Neuronal stem cell (in vitro differentiated cells): ENCODE data around the gene ARHGAP24.
A peak's percentile ranks its signal among the peaks of the same experiment; 100 is the strongest.

Experiments
- DNase-seq: peaks from one replicate; pipeline ENCODE4 v3.0.0-alpha.2; 2013; ENCODE audit warnings: low spot score
- H2AFZ ChIP-seq: one replicate; pipeline ENCODE4 v1.6.1; 2013; ENCODE audit warnings: mild to moderate bottlenecking, low read length, inconsistent platforms
- H2AK5ac ChIP-seq: 2 replicates; pipeline ENCODE4 v1.6.1; 2013; ENCODE audit warnings: low read depth, mild to moderate bottlenecking, inconsistent platforms, low read length, moderate library complexity, mixed read lengths
- H2BK120ac ChIP-seq: 2 replicates; pipeline ENCODE4 v1.6.1; 2013; ENCODE audit warnings: low read depth, mild to moderate bottlenecking, inconsistent platforms, low read length, moderate library complexity, mixed read lengths
- H2BK12ac ChIP-seq: one replicate; pipeline ENCODE4 v1.6.1; 2013; ENCODE audit warnings: low read length, inconsistent platforms
- H2BK15ac ChIP-seq: 2 replicates; pipeline ENCODE4 v1.6.1; 2013; ENCODE audit warnings: mild to moderate bottlenecking, low read length, inconsistent platforms, mixed read lengths
- H2BK5ac ChIP-seq: one replicate; pipeline ENCODE4 v1.6.1; 2013; ENCODE audit warnings: inconsistent platforms, mild to moderate bottlenecking, low read length, moderate library complexity
- H3K14ac ChIP-seq: one replicate; pipeline ENCODE4 v1.6.1; 2013; ENCODE audit warnings: low read length, inconsistent platforms
- H3K18ac ChIP-seq: 2 replicates; pipeline ENCODE4 v1.6.1; 2013; ENCODE audit warnings: low read length, inconsistent platforms
- H3K23ac ChIP-seq: 2 replicates; pipeline ENCODE4 v1.6.1; 2013; ENCODE audit warnings: low read depth, mild to moderate bottlenecking, mixed read lengths, low read length, inconsistent platforms; ENCODE audit not compliant: poor library complexity
- H3K27ac ChIP-seq: replicated peaks from 3 replicates; pipeline ENCODE4 v1.5.1; 2013; ENCODE audit warnings: low read length, inconsistent platforms
- H3K27me3 ChIP-seq, 3 experiments: 2 replicates each; pipeline ENCODE4 v1.6.1; 2013; ENCODE audit warnings: low read length in 3 of 3, mild to moderate bottlenecking in 2 of 3, inconsistent platforms in 1 of 3, low read depth in 1 of 3, mixed read lengths in 1 of 3, moderate library complexity in 1 of 3; ENCODE audit not compliant: control insufficient read depth in 3 of 3, insufficient read depth in 3 of 3
- H3K36me3 ChIP-seq, 2 donors: replicated peaks in 1 of 2; 2 replicates each; pipeline ENCODE4 v1.6.1; 2013; ENCODE audit warnings: low read length in 2 of 2; ENCODE audit not compliant: control insufficient read depth in 2 of 2, insufficient read depth in 2 of 2
- H3K4ac ChIP-seq: 2 replicates; pipeline ENCODE4 v1.6.1; 2013; ENCODE audit warnings: inconsistent platforms, mild to moderate bottlenecking, low read length, moderate library complexity
- H3K4me1 ChIP-seq, 2 donors: 1 replicate in 1 of 2; 2 replicates in 1 of 2; pipeline ENCODE4 v1.6.1; 2013; ENCODE audit warnings: low read length in 2 of 2, low read depth in 1 of 2; ENCODE audit not compliant: control insufficient read depth in 2 of 2, insufficient read depth in 1 of 2
- H3K4me2 ChIP-seq: one replicate; pipeline ENCODE4 v1.6.1; 2013; ENCODE audit warnings: mild to moderate bottlenecking, low read length, inconsistent platforms; ENCODE audit not compliant: insufficient read depth, poor library complexity, severe bottlenecking
- H3K4me3 ChIP-seq, 2 donors: 2 replicates each; pipeline ENCODE4 v1.5.1; 2013; ENCODE audit warnings: low read length in 2 of 2, mild to moderate bottlenecking in 2 of 2, inconsistent platforms in 1 of 2, moderate library complexity in 1 of 2
- H3K79me1 ChIP-seq: one replicate; pipeline ENCODE4 v1.6.1; 2013; ENCODE audit warnings: low read depth, mild to moderate bottlenecking, inconsistent platforms, low read length, moderate library complexity
- H3K9ac ChIP-seq: one replicate; pipeline ENCODE4 v1.6.1; 2013; ENCODE audit warnings: mild to moderate bottlenecking, low read depth, low read length, inconsistent platforms; ENCODE audit not compliant: poor library complexity
- H3K9me3 ChIP-seq, 2 donors: replicated peaks in 1 of 2; 2 replicates each; pipeline versions ENCODE3 to v1.6.1; 2013; ENCODE audit warnings: low read length in 2 of 2, mild to moderate bottlenecking in 2 of 2, inconsistent platforms in 1 of 2, low read depth in 1 of 2, mixed read lengths in 1 of 2, moderate library complexity in 1 of 2; ENCODE audit not compliant: control insufficient read depth in 2 of 2, insufficient read depth in 1 of 2
- H4K8ac ChIP-seq: one replicate; pipeline ENCODE4 v1.6.1; 2013; ENCODE audit warnings: low read depth, mild to moderate bottlenecking, inconsistent platforms, low read length, moderate library complexity
- H4K91ac ChIP-seq: one replicate; pipeline ENCODE4 v1.6.1; 2013; ENCODE audit warnings: low read length, low read depth, mild to moderate bottlenecking, inconsistent platforms; ENCODE audit not compliant: poor library complexity
- WGBS, 2 donors: extraction: QIAGEN DNeasy Blood & Tissue Kit; methylation state at CpG; one replicate each; pipeline ENCODE4 v1.1.7; 2013; ENCODE audit warnings: missing lambda C conversion rate in 2 of 2, mixed read lengths in 1 of 2; ENCODE audit not compliant: insufficient read length in 2 of 2, insufficient replicate concordance in 1 of 2; ENCODE audit errors: extremely low coverage in 2 of 2; 5-methylcytosine and 5-hydroxymethylcytosine counted together

Gene ARHGAP24

GRCh38 chr4:85476381-85476780 is 1.4 kb downstream of the ARHGAP24 start:
- Histone ChIP-seq H3K18ac (no peak overlapping the region), H3K27me3 (no peaks in the 10 kb centered on the region), H2AFZ (peak overlapping the region; percentile 37), H3K4ac (no peak overlapping the region), H2BK5ac (no peak overlapping the region), H2AK5ac (no peak overlapping the region), H2BK15ac (no peak overlapping the region), H3K9me3 (no peaks in the 10 kb centered on the region), H3K36me3 (no peaks in the 10 kb centered on the region), H2BK120ac (no peak overlapping the region), H4K91ac (no peak overlapping the region), H4K8ac (no peak overlapping the region), H3K27ac (no peak overlapping the region), H3K4me3 (peak overlapping the region in 1 of 2 donors; percentile 23), H2BK12ac (no peak overlapping the region), H3K4me2 (no peak overlapping the region), H3K14ac (no peak overlapping the region), H3K23ac (no peak overlapping the region), H3K9ac (no peak overlapping the region), H3K4me1 (peaks cover 0 to 4% of the 10 kb centered on the region in 2 donors), H3K79me1 (no peaks in the 10 kb centered on the region)
- DNase-seq: no peak
- WGBS, 2 donors: no CpG with 5 or more reads among the region's 4 CpGs

- H3K79me1 ChIP-seq: no peaks in the 10 kb centered on the region
- H2BK5ac ChIP-seq: no peak overlapping the region
- no peak overlapping the region for H3K23ac ChIP-seq
- DNase-seq: no peak
- no peak overlapping the region for H2AK5ac ChIP-seq
- H2BK15ac ChIP-seq: no peak overlapping the region
- H2BK12ac ChIP-seq: no peak overlapping the region
- H3K27me3 ChIP-seq: no peaks in the 10 kb centered on the region
- H3K9me3 ChIP-seq: no peaks in the 10 kb centered on the region
- no peak overlapping the region for H3K9ac ChIP-seq
- no peak overlapping the region for H3K14ac ChIP-seq
- no peak overlapping the region for H3K4me2 ChIP-seq
- H4K8ac ChIP-seq: no peak overlapping the region
- no peak overlapping the region for H3K18ac ChIP-seq
- H3K4me3 ChIP-seq: no peak overlapping the region
- H4K91ac ChIP-seq: no peak overlapping the region
- no peak overlapping the region for H3K4ac ChIP-seq
- H3K4me1 ChIP-seq: peaks cover 0 to 4% of the 10 kb centered on the region in 2 donors
- H3K27ac ChIP-seq: no peak overlapping the region
- no CpG with 5 or more reads among the region's 9 CpGs for WGBS, 2 donors
- H3K36me3 ChIP-seq: no peaks in the 10 kb centered on the region
- no peak overlapping the region for H2AFZ ChIP-seq
- no peak overlapping the region for H2BK120ac ChIP-seq
Observed at GRCh38 chr4:85477534-85477933, 2.6 kb downstream of the ARHGAP24 start.

- Histone ChIP-seq H3K9me3 (no peaks in the 10 kb centered on the region), H3K27ac (no peak overlapping the region), H3K36me3 (no peaks in the 10 kb centered on the region), H2AK5ac (no peak overlapping the region), H3K79me1 (no peaks in the 10 kb centered on the region), H3K4ac (no peak overlapping the region), H2BK120ac (no peak overlapping the region), H2BK5ac (no peak overlapping the region), H3K18ac (no peak overlapping the region), H2BK15ac (no peak overlapping the region), H4K91ac (no peak overlapping the region), H2BK12ac (no peak overlapping the region), H3K14ac (no peak overlapping the region), H4K8ac (no peak overlapping the region), H3K4me2 (no peak overlapping the region), H2AFZ (no peak overlapping the region), H3K23ac (no peak overlapping the region), H3K27me3 (no peaks in the 10 kb centered on the region), H3K4me3 (no peak overlapping the region), H3K9ac (no peak overlapping the region), H3K4me1 (peaks cover 0 to 4% of the 10 kb centered on the region in 2 donors)
- no peak for DNase-seq
- no CpG with 5 or more reads among the region's 2 CpGs for WGBS, 2 donors
Observed at GRCh38 chr4:85478576-85478975, 3.6 kb downstream of the ARHGAP24 start.

GRCh38 chr4:85482010-85482738 is 7.2 kb downstream of the ARHGAP24 start:
- H3K79me1 ChIP-seq: no peaks in the 10 kb centered on the region
- no peak overlapping the region for H3K9ac ChIP-seq
- no peak overlapping the region for H3K4me2 ChIP-seq
- no peaks in the 10 kb centered on the region for H3K4me1 ChIP-seq
- DNase-seq: no peak
- WGBS, 2 donors: no CpG with 5 or more reads among the region's 5 CpGs
- no peak overlapping the region for H3K23ac ChIP-seq
- H2AK5ac ChIP-seq: no peak overlapping the region
- no peaks in the 10 kb centered on the region for H3K36me3 ChIP-seq
- H3K9me3 ChIP-seq: no peaks in the 10 kb centered on the region
- H3K27ac ChIP-seq: no peak overlapping the region
- H3K4me3 ChIP-seq: no peak overlapping the region
- no peak overlapping the region for H3K14ac ChIP-seq
- no peak overlapping the region for H3K18ac ChIP-seq
- H4K8ac ChIP-seq: no peak overlapping the region
- H2BK15ac ChIP-seq: no peak overlapping the region
- H2BK12ac ChIP-seq: no peak overlapping the region
- no peak overlapping the region for H3K4ac ChIP-seq
- H3K27me3 ChIP-seq: no peaks in the 10 kb centered on the region
- H2BK5ac ChIP-seq: no peak overlapping the region
- H4K91ac ChIP-seq: no peak overlapping the region
- no peak overlapping the region for H2BK120ac ChIP-seq
- H2AFZ ChIP-seq: no peak overlapping the region
